K562 (cell line): Measurements from ENCODE around the gene SLC25A1. TPM values are rescaled to one million over a fixed set of nuclear protein-coding genes. Genes with fewer than 3 reads are reported as not detected.

Experiments
- ATAC-seq: fragments of 200-7000 bp; cut with Tn5 transposase; 3 replicates; pipeline ENCODE4 v1.9.1; 2020; ENCODE audit warnings: moderate library complexity
- BruUV-seq: library from RNA; stranded (reverse); fragments of 400-500 nt; replicated peaks from 2 replicates; lab custom pipeline; 2021; lab: Mats Ljungman, UMichigan
- CTCF ChIA-PET: fragments of 300-600 bp; formaldehyde crosslinking; extraction: SDS; loops from one replicate; lab custom pipeline; 2021; ENCODE audit warnings: low intra/inter-chr PET ratio; lab: Yijun Ruan, JAX
- POLR2A ChIA-PET: fragments of 300-600, 350-650 bp; sonication (Branson Sonifier 250); formaldehyde crosslinking; extraction: SDS; loops from one replicate; lab custom pipeline; 2021; ENCODE audit warnings: antibody characterized with exemption, inconsistent platforms; lab: Yijun Ruan, JAX
- DNase-seq, 4 experiments: peaks; one replicate each; pipeline versions ENCODE4 v3.0.0 to v3.0.0-alpha.2; 2011 to 2018; ENCODE audit warnings: low spot score in 3 of 4, mixed read lengths in 3 of 4; ENCODE audit errors: extremely low read depth in 1 of 4
- FAIRE-seq: peaks from 2 replicates; lab custom pipeline; 2011; peaks lifted over from hg19 to GRCh38; lab: Jason Lieb, UNC
- H2AFZ ChIP-seq: 2 replicates; pipeline ENCODE4 v1.6.0; 2011; ENCODE audit warnings: low read depth, low read length, control low read depth, inconsistent platforms
- H3K27ac ChIP-seq: fragments of 200-600 bp; 3 replicates; pipeline ENCODE4 v1.8.0; 2011; ENCODE audit warnings: low read depth, mild to moderate bottlenecking, control low read depth, inconsistent platforms, low read length, moderate library complexity, mixed read lengths; ENCODE audit errors: extremely low read depth
- H3K27me3 ChIP-seq, 2 experiments: fragments of 300-600 bp in 1 of 2; 2 replicates in 1 of 2; 3 replicates in 1 of 2; pipeline versions ENCODE4 v1.6.0 to v1.8.0; 2011; ENCODE audit warnings: inconsistent platforms in 2 of 2, low read length in 2 of 2, mild to moderate bottlenecking in 1 of 2, mixed read lengths in 1 of 2, moderate library complexity in 1 of 2; ENCODE audit not compliant: control insufficient read depth in 2 of 2, insufficient read depth in 2 of 2
- H3K36me3 ChIP-seq: fragments of 300-600 bp; 3 replicates; pipeline ENCODE4 v1.8.0; 2011; ENCODE audit warnings: mild to moderate bottlenecking, low read length, inconsistent platforms; ENCODE audit not compliant: control insufficient read depth, insufficient read depth
- H3K4me1 ChIP-seq, 2 experiments: fragments of 200-600 bp in 1 of 2; replicated peaks in 1 of 2; 2 replicates in 1 of 2; 3 replicates in 1 of 2; pipeline versions ENCODE4 v1.5.1 to v1.8.0; 2011; ENCODE audit warnings: inconsistent platforms in 2 of 2, low read length in 2 of 2, mild to moderate bottlenecking in 1 of 2, mixed read lengths in 1 of 2, moderate library complexity in 1 of 2; ENCODE audit not compliant: control insufficient read depth in 2 of 2, insufficient read depth in 2 of 2
- H3K4me2 ChIP-seq: 2 replicates; pipeline ENCODE4 v1.6.1; 2011; ENCODE audit warnings: low read length, control low read depth, inconsistent platforms, mixed read lengths; ENCODE audit not compliant: insufficient read depth
- H3K4me3 ChIP-seq: fragments of 200-600 bp; sonication (generic), shearing (Covaris generic); 2 replicates; pipeline ENCODE4 v1.5.1; 2016; ENCODE audit warnings: control low read depth, inconsistent platforms
- H3K79me2 ChIP-seq: fragments of 200-600 bp; 3 replicates; pipeline ENCODE4 v1.8.0; 2011; ENCODE audit warnings: low read length, inconsistent platforms; ENCODE audit not compliant: control insufficient read depth, insufficient read depth
- H3K9ac ChIP-seq, 2 experiments: 2 replicates each; pipeline versions ENCODE4 v1.6.0 to v1.6.1; 2011; ENCODE audit warnings: low read depth in 2 of 2, low read length in 2 of 2, control low read depth in 1 of 2, inconsistent platforms in 1 of 2, mild to moderate bottlenecking in 1 of 2, mixed read lengths in 1 of 2; ENCODE audit not compliant: insufficient read depth in 1 of 2
- H3K9me1 ChIP-seq: one replicate; pipeline ENCODE4 v1.6.0; 2011; ENCODE audit warnings: inconsistent platforms, mild to moderate bottlenecking, low read length, moderate library complexity; ENCODE audit not compliant: control insufficient read depth, insufficient read depth
- H3K9me3 ChIP-seq: replicated peaks from 2 replicates; pipeline ENCODE4 v1.5.1; 2011; ENCODE audit warnings: low read depth, low read length, inconsistent platforms; ENCODE audit not compliant: control insufficient read depth, insufficient read depth
- H4K20me1 ChIP-seq: replicated peaks from 2 replicates; pipeline ENCODE4 v1.6.1; 2011; ENCODE audit warnings: low read length, inconsistent platforms, mixed read lengths; ENCODE audit not compliant: control insufficient read depth, insufficient read depth
- FOXO4 ChIP-seq: fragments of 450-650 bp; formaldehyde crosslinking; IDR thresholded peaks from 2 replicates; pipeline ENCODE4 v1.4.0; 2020; ENCODE audit warnings: mild to moderate bottlenecking, moderate library complexity
- HMGXB4 ChIP-seq: sonication (generic); formaldehyde crosslinking; IDR thresholded peaks from 2 replicates; pipeline ENCODE4 v1.8.1; 2023; ENCODE audit warnings: mild to moderate bottlenecking, missing genetic modification reagents
- MECOM ChIP-seq: fragments of 250-450 bp; sonication (Bioruptor Pico); IDR thresholded peaks from 2 replicates; pipeline ENCODE4 v1.8.0; 2022; ENCODE audit warnings: inconsistent platforms
- SETDB1 ChIP-seq: IDR thresholded peaks from one replicate; pipeline ENCODE4 v1.6.1; 2012; ENCODE audit warnings: low read length, control low read depth, inconsistent platforms
- ZBTB17 ChIP-seq: fragments of 450-650 bp; formaldehyde crosslinking; IDR thresholded peaks from 2 replicates; pipeline ENCODE4 v1.4.0; 2020; ENCODE audit warnings: mild to moderate bottlenecking
- ZNF174 ChIP-seq: fragments of 250-450 bp; sonication (Bioruptor Pico); IDR thresholded peaks from 2 replicates; pipeline ENCODE4 v1.4.0; 2020; ENCODE audit warnings: mild to moderate bottlenecking
- WGBS: fragments of 100-300 bp; shearing (Covaris generic); methylation state at CpG from one replicate; pipeline ENCODE4 v1.1.6; 2016; ENCODE audit warnings: low coverage, mixed read lengths; ENCODE audit not compliant: insufficient coverage; ENCODE audit errors: missing lambda C conversion rate; 5-methylcytosine and 5-hydroxymethylcytosine counted together
- in situ Hi-C: fragments of 300-500 bp; cut with MboI; formaldehyde crosslinking; loops from 4 replicates; pipeline ENCODE4 v1.15.0; 2018; ENCODE audit warnings: inconsistent platforms, mixed read lengths
- intact Hi-C: fragments of 100-400 bp; cut with micrococcal nuclease; formaldehyde crosslinking; loops from 2 replicates; pipeline ENCODE4 v1.14.2; 2022
- polyA plus RNA-seq, 8 experiments: library from polyadenylated mRNA; depleted of rRNA in 4 of 8; stranded (reverse) in 5 of 8; unstranded in 3 of 8; fragments of >200 nt; fragmentation: Nextera tagmentation in 2 of 8; fragmentation: Illumina TruSeq in 1 of 8; extraction: Ambion mirVana in 2 of 8; extraction: Trizol in 1 of 8; gene quantifications; 2 replicates each; pipeline versions ENCODE4 v1.2.1 to v1.2.3, GENCODE V29; 2011 to 2014; ENCODE audit warnings: inconsistent platforms in 1 of 8, missing spikeins in 1 of 8
- total RNA-seq, 7 experiments: library from RNA; depleted of rRNA in 6 of 7; stranded (reverse); fragments of >200 nt in 6 of 7; fragmentation: Illumina TruSeq in 2 of 7; extraction: Trizol in 2 of 7; gene quantifications; 2 replicates each; pipeline versions ENCODE4 v1.2.1 to v1.2.3, GENCODE V29; 2011 to 2021; ENCODE audit warnings: low replicate concordance in 1 of 7
- TF ChIP-seq, protein P1 (sequence below): sonication (generic); formaldehyde crosslinking; IDR thresholded peaks from 2 replicates; pipeline ENCODE4 v1.8.1; 2023; ENCODE audit warnings: mild to moderate bottlenecking, missing genetic modification reagents
- TF ChIP-seq, protein P2 (sequence below): fragments of 200-800 bp; sonication (Bioruptor generic); IDR thresholded peaks from 2 replicates; pipeline ENCODE4 v1.6.1; 2017; ENCODE audit warnings: missing genetic modification characterization, missing compliant biosample characterization

Gene SLC25A1
- total and polyA plus RNA-seq, 9 of the 15 experiments (the other 6 are each of a cell fraction or from before 2014, with no cell fraction given): 11.0 to 408 (median 110) TPM

GRCh38 chr22:19220867-19221266 lies 42.3 kb upstream of the SLC25A1 start:
- FAIRE-seq (no peak), ATAC-seq (no peak), DNase-seq (no peak)
- ChIA-PET POLR2A (interaction anchor here (0.6 to 8.7 kb wide), 8 partner anchors 12 to 471 kb away, joined by 3 to 123 read pairs (median 4); no protein-coding TSS in a partner anchor), CTCF (no interaction called here)
- in situ Hi-C loops: no loop called here
- peaks cover 9 to 13% of the 10 kb centered on the region in 2 experiments for H3K4me1 ChIP-seq
- no peak overlapping the region for H3K9ac ChIP-seq
- TF ChIP-seq ZNF174 (no peak), FOXO4 (CRISPR knock-in tag) (0 out of 2 replicates have a peak, but pooled peaks have one; percentile 14), MECOM (CRISPR knock-in tag) (no peak), HMGXB4 (0 out of 2 replicates have a peak, but pooled peaks have one; percentile 1), SETDB1 (peak; percentile 55), ZBTB17 (no peak)
- TF ChIP-seq, protein P1, sequence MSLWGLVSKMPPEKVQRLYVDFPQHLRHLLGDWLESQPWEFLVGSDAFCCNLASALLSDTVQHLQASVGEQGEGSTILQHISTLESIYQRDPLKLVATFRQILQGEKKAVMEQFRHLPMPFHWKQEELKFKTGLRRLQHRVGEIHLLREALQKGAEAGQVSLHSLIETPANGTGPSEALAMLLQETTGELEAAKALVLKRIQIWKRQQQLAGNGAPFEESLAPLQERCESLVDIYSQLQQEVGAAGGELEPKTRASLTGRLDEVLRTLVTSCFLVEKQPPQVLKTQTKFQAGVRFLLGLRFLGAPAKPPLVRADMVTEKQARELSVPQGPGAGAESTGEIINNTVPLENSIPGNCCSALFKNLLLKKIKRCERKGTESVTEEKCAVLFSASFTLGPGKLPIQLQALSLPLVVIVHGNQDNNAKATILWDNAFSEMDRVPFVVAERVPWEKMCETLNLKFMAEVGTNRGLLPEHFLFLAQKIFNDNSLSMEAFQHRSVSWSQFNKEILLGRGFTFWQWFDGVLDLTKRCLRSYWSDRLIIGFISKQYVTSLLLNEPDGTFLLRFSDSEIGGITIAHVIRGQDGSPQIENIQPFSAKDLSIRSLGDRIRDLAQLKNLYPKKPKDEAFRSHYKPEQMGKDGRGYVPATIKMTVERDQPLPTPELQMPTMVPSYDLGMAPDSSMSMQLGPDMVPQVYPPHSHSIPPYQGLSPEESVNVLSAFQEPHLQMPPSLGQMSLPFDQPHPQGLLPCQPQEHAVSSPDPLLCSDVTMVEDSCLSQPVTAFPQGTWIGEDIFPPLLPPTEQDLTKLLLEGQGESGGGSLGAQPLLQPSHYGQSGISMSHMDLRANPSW (CRISPR knock-in tag): 0 out of 2 replicates have a peak, but pooled peaks have one; percentile 18
- TF ChIP-seq, protein P2, sequence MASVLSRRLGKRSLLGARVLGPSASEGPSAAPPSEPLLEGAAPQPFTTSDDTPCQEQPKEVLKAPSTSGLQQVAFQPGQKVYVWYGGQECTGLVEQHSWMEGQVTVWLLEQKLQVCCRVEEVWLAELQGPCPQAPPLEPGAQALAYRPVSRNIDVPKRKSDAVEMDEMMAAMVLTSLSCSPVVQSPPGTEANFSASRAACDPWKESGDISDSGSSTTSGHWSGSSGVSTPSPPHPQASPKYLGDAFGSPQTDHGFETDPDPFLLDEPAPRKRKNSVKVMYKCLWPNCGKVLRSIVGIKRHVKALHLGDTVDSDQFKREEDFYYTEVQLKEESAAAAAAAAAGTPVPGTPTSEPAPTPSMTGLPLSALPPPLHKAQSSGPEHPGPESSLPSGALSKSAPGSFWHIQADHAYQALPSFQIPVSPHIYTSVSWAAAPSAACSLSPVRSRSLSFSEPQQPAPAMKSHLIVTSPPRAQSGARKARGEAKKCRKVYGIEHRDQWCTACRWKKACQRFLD: 0 out of 2 replicates have a peak, but pooled peaks have one; percentile 10
- peaks cover 2 to 7% of the 10 kb centered on the region in 2 experiments; a peak in 3 of 5 replicates for H3K27me3 ChIP-seq
- no peak overlapping the region for H3K27ac ChIP-seq
- H3K79me2 ChIP-seq: no peaks in the 10 kb centered on the region
- H3K9me3 ChIP-seq: no peaks in the 10 kb centered on the region
- H3K36me3 ChIP-seq: no peaks in the 10 kb centered on the region
- H4K20me1 ChIP-seq: no peaks in the 10 kb centered on the region
- H3K4me3 ChIP-seq: no peak overlapping the region
- no TSS peak for BruUV-seq
- intact Hi-C loops: no loop called here
- WGBS: 23% methylated on average over 3 of the region's 3 CpGs
- H2AFZ ChIP-seq: no peak overlapping the region
- peaks cover 5% of the 10 kb centered on the region for H3K9me1 ChIP-seq
- H3K4me2 ChIP-seq: no peak overlapping the region
